Duodenal mucosa (tissue), 2 donors: ENCODE measurements around the gene POU3F1.

Experiments used
- H3K27ac ChIP-seq: one replicate; pipeline ENCODE4 v1.7.0; 2013; ENCODE audit warnings: low read depth, low read length
- H3K27me3 ChIP-seq, 2 donors: one replicate each; pipeline ENCODE4 v1.7.0; 2013; ENCODE audit warnings: low read length in 2 of 2, control low read depth in 1 of 2; ENCODE audit not compliant: insufficient read depth in 2 of 2, control insufficient read depth in 1 of 2
- H3K36me3 ChIP-seq, 2 donors: one replicate each; pipeline ENCODE4 v1.7.0; 2013; ENCODE audit warnings: low read length in 2 of 2, control low read depth in 1 of 2; ENCODE audit not compliant: insufficient read depth in 2 of 2, control insufficient read depth in 1 of 2
- H3K4me1 ChIP-seq, 2 donors: one replicate each; pipeline ENCODE4 v1.7.0; 2013; ENCODE audit warnings: low read length in 2 of 2, control low read depth in 1 of 2; ENCODE audit not compliant: insufficient read depth in 2 of 2, control insufficient read depth in 1 of 2
- H3K4me3 ChIP-seq, 2 donors: one replicate each; pipeline ENCODE4 v1.7.0; 2013; ENCODE audit warnings: low read length in 2 of 2, low read depth in 1 of 2
- H3K9ac ChIP-seq, 2 donors: one replicate each; pipeline ENCODE4 v1.7.0; 2013; ENCODE audit warnings: low read length in 2 of 2, low read depth in 1 of 2
- H3K9me3 ChIP-seq, 2 donors: one replicate each; pipeline ENCODE4 v1.7.0; 2013; ENCODE audit warnings: low read length in 2 of 2, control low read depth in 1 of 2; ENCODE audit not compliant: control insufficient read depth in 1 of 2

Gene POU3F1

DNA sequence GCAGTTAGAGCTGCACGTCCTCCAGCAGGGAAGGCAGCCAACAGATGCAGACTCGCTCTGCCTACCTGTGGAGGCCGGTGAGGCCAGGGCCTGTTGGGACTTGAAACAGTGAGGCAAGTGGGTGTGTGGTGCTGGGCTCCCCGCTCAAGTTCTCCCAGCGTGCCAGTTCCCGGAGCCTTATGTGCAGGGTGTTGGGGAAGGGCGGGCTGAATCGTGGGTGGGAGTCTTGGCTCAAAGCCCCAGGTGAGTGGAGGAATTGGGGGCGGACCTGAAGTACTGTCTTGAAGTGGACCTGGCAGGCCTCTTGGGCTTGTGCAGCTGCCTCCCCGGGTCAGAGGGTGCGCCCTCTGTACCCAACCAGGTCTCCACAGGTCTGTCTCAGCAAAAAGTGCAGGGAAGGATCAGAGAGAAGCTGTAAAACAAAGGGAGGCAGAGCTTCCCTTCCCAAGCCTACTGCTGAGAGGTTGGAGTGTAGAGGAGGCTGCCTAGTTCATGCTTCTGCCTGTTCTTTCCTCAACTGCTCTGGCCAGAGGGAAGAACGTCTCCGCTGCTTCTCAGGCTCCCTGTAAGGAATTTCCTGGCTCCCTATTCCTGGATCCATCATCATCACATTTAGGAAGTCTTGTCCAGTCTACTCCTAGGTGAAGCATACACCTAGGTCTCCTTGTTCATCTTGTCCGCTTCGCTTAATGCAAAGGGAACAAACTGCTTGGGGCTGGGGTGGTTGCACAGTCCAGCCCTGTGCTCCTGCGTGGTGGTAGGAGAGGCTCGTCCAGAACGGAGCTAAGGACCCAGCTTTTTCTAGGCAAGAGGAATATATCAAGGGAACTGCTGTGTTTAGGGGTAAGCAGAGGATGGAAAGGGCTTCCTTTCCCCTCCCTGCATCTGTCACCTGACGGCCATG is 19.1 kb downstream of the POU3F1 start:
- no peaks in the 10 kb centered on the region for H3K27me3 ChIP-seq
- no peak overlapping the region for H3K27ac ChIP-seq
- H3K9me3 ChIP-seq = no peaks in the 10 kb centered on the region
- peaks cover 24 to 37% of the 10 kb centered on the region in 2 donors for H3K36me3 ChIP-seq
- H3K4me1 ChIP-seq = peaks cover 11 to 17% of the 10 kb centered on the region in 2 donors
- H3K9ac ChIP-seq = no peak overlapping the region
- H3K4me3 ChIP-seq = no peak overlapping the region

- Histone ChIP-seq H3K27ac (no peak overlapping the region), H3K9ac (no peak overlapping the region), H3K4me3 (no peak overlapping the region), H3K9me3 (no peaks in the 10 kb centered on the region), H3K27me3 (no peaks in the 10 kb centered on the region), H3K4me1 (peaks cover 11 to 17% of the 10 kb centered on the region in 2 donors), H3K36me3 (peaks cover 29 to 44% of the 10 kb centered on the region in 2 donors)
These were observed 19.9 kb downstream of the POU3F1 start for GRCh38 chr1:38026592-38027200.

- H3K4me3 ChIP-seq = no peak overlapping the region
- no peaks in the 10 kb centered on the region for H3K27me3 ChIP-seq
- no peak overlapping the region for H3K9ac ChIP-seq
- no peaks in the 10 kb centered on the region for H3K9me3 ChIP-seq
- H3K4me1 ChIP-seq = peaks cover 11 to 17% of the 10 kb centered on the region in 2 donors
- H3K27ac ChIP-seq = no peak overlapping the region
- H3K36me3 ChIP-seq = peaks cover 30 to 49% of the 10 kb centered on the region in 2 donors
These were observed 20.9 kb downstream of the POU3F1 start for GRCh38 chr1:38025664-38026063.

GRCh38 chr1:38025233-38025632 is 21.4 kb downstream of the POU3F1 start:
- no peak overlapping the region for H3K9ac ChIP-seq
- H3K36me3 ChIP-seq = peaks cover 34 to 52% of the 10 kb centered on the region in 2 donors
- H3K27me3 ChIP-seq = no peaks in the 10 kb centered on the region
- peaks cover 10 to 13% of the 10 kb centered on the region in 2 donors for H3K4me1 ChIP-seq
- H3K4me3 ChIP-seq = no peak overlapping the region
- H3K9me3 ChIP-seq = no peaks in the 10 kb centered on the region
- no peak overlapping the region for H3K27ac ChIP-seq

GRCh38 chr1:38022810-38023209 is 23.8 kb downstream of the POU3F1 start:
- Histone ChIP-seq H3K36me3 (peaks cover 37 to 71% of the 10 kb centered on the region in 2 donors), H3K4me1 (no peaks in the 10 kb centered on the region), H3K9ac (no peak overlapping the region), H3K27me3 (no peaks in the 10 kb centered on the region), H3K27ac (no peak overlapping the region), H3K4me3 (no peak overlapping the region), H3K9me3 (no peaks in the 10 kb centered on the region)

GRCh38 chr1:38021969-38022368 is 24.6 kb downstream of the POU3F1 start:
- no peaks in the 10 kb centered on the region for H3K9me3 ChIP-seq
- H3K4me3 ChIP-seq = no peak overlapping the region
- H3K4me1 ChIP-seq = no peaks in the 10 kb centered on the region
- no peaks in the 10 kb centered on the region for H3K27me3 ChIP-seq
- H3K27ac ChIP-seq = no peak overlapping the region
- no peak overlapping the region for H3K9ac ChIP-seq
- peaks cover 44 to 78% of the 10 kb centered on the region in 2 donors for H3K36me3 ChIP-seq

GRCh38 chr1:38020396-38020795 is 26.2 kb downstream of the POU3F1 start:
- Histone ChIP-seq H3K9me3 (no peaks in the 10 kb centered on the region), H3K4me1 (peaks cover 0 to 1% of the 10 kb centered on the region in 2 donors), H3K36me3 (peaks cover 42 to 85% of the 10 kb centered on the region in 2 donors), H3K27ac (no peak overlapping the region), H3K9ac (no peak overlapping the region), H3K4me3 (no peak overlapping the region), H3K27me3 (no peaks in the 10 kb centered on the region)

GRCh38 chr1:38018864-38019343 is 27.7 kb downstream of the POU3F1 start:
- Histone ChIP-seq H3K9me3 (no peaks in the 10 kb centered on the region), H3K4me1 (peaks cover 5 to 11% of the 10 kb centered on the region in 2 donors), H3K27ac (no peak overlapping the region), H3K36me3 (peaks cover 35 to 74% of the 10 kb centered on the region in 2 donors), H3K4me3 (no peak overlapping the region), H3K9ac (no peak overlapping the region), H3K27me3 (no peaks in the 10 kb centered on the region)

DNA sequence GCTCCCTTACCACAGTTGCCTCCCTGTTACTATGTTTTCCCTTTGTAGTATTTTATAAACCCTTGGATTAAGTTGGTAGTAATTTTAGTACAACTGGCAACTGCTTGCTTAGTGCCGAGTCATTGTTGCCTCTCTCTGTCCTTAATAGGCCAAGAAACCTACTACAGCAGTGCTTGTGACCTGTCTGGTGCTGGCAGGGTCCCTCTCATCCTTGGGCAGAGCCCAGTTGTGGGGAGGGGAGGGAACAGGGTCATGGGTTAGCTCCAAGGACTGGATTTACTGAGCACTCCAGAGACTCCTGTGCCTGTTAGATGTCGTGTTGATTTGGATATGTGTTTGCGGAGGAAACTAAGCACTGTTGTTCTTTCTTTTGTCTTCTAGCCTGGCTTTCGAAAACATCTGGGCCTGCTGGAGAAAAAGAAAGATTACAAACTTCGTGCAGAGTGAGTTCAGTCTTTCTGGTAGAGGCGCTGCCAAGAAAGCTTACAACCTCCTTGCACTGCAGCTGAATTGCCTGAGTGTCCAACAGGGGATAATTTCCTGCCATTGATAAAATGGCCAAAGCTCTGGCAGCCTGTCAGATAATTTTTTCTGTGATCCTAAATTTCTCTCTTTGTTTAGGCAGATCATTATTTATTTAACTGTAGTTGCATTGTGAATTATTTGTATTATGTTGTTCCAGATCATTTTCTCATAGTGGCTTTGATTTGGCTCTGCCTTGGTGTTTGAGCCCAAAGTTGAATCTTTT is 30.4 kb downstream of the POU3F1 start:
- Histone ChIP-seq H3K9ac (no peak overlapping the region), H3K4me1 (peaks cover 14 to 21% of the 10 kb centered on the region in 2 donors), H3K36me3 (peaks cover 19 to 50% of the 10 kb centered on the region in 2 donors)

More for the DNA sequence above, 30.4 kb downstream of the POU3F1 start:
- H3K27me3 ChIP-seq = no peaks in the 10 kb centered on the region
- H3K4me3 ChIP-seq = no peak overlapping the region
- H3K27ac ChIP-seq = no peak overlapping the region
- no peaks in the 10 kb centered on the region for H3K9me3 ChIP-seq
